GM13976 (cell line): ENCODE measurements around the gene HES5.

Source experiments
- DNase-seq: peaks from one replicate; pipeline ENCODE4 v3.0.0; 2012; ENCODE audit warnings: low spot score
- in situ Hi-C: fragments of 300-500 bp; cut with MboI; formaldehyde crosslinking; loops from one replicate; pipeline ENCODE4 v1.12.0; 2022; ENCODE audit warnings: low sequenced_read_pairs, mixed read lengths, inconsistent platforms; ENCODE audit not compliant: unreplicated experiment
- TF ChIP-seq, protein P1 (sequence below): IDR thresholded peaks from 2 replicates; pipeline ENCODE4 v1.5.1; 2012; ENCODE audit warnings: borderline replicate concordance, mild to moderate bottlenecking; ENCODE audit not compliant: insufficient read depth; ENCODE audit errors: extremely low read depth, missing control alignments, control extremely low read depth

Gene HES5

DNA sequence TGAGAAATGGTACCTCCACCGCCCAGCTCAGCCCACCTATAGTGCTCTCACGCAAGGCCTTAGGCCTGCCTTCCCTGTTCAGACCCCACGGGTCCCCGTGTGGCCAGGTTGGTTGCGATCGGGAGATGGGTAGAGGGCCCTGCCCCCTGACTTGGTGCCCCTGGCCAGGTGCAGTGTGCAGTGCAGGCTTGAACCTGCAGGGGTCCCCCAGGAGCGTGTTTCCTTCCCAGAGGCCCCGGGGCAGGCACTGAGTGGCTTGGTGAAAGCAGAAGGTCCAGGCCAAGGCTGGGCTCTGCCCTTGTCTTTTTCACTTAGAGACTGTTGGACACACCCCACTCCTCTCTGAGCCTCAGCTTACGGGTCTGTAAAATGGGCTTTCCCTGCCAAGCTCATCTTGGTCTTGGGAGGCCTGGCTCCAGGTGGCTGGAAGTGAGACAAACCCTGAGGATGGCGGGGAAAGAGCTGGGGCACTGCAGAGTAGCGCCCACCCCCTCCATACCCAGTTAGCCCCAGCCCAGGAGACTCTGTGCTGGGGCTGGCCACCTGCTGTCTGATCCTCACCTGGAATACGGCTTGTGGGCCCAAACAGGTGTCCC is 9.3 kb upstream of the HES5 start:
- in situ Hi-C loops = loop anchor here (25.0 kb wide), 1 partner anchor 127 kb away; the partner anchor contains the start of gene PEX10
- DNase-seq = no peak
- TF ChIP-seq, protein P1, sequence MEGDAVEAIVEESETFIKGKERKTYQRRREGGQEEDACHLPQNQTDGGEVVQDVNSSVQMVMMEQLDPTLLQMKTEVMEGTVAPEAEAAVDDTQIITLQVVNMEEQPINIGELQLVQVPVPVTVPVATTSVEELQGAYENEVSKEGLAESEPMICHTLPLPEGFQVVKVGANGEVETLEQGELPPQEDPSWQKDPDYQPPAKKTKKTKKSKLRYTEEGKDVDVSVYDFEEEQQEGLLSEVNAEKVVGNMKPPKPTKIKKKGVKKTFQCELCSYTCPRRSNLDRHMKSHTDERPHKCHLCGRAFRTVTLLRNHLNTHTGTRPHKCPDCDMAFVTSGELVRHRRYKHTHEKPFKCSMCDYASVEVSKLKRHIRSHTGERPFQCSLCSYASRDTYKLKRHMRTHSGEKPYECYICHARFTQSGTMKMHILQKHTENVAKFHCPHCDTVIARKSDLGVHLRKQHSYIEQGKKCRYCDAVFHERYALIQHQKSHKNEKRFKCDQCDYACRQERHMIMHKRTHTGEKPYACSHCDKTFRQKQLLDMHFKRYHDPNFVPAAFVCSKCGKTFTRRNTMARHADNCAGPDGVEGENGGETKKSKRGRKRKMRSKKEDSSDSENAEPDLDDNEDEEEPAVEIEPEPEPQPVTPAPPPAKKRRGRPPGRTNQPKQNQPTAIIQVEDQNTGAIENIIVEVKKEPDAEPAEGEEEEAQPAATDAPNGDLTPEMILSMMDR = peak; percentile 8

GRCh38 chr1:2538872-2539271 is 8.8 kb upstream of the HES5 start:
- DNase-seq = no peak
- in situ Hi-C loops = loop anchor here (25.0 kb wide), 1 partner anchor 127 kb away; the partner anchor contains the start of gene PEX10
- TF ChIP-seq, protein P1 = no peak

DNA sequence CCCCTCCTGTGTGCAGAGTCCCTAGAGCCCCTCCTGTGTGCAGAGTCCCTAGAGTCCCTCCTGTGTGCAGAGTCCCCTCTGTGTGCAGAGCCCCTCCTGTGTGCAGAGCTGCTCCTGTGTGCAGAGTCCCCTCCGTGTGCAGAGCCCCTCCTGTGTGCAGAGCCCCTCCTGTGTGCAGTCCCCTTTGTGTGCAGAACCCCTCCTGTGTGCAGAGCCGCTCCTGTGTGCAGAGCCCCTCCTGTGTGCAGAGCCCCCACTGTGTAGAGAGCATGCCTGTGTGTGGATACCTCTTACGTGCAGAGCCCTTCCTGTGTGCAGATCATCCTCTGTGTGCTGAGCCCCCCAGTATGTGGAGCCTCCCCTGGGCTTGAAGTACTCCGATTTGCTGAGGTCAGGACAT is 8.3 kb upstream of the HES5 start:
- no peak for DNase-seq
- in situ Hi-C loops = loop anchor here (25.0 kb wide), 1 partner anchor 126 kb away; the partner anchor contains the start of gene PEX10
- TF ChIP-seq, protein P1 = no peak

- TF ChIP-seq, protein P1 = no peak
- in situ Hi-C loops = loop anchor here (25.0 kb wide), 1 partner anchor 125 kb away; the partner anchor contains the start of gene PEX10
- DNase-seq = no peak
Measured at GRCh38 chr1:2537784-2538115, 7.7 kb upstream of the HES5 start.

DNA sequence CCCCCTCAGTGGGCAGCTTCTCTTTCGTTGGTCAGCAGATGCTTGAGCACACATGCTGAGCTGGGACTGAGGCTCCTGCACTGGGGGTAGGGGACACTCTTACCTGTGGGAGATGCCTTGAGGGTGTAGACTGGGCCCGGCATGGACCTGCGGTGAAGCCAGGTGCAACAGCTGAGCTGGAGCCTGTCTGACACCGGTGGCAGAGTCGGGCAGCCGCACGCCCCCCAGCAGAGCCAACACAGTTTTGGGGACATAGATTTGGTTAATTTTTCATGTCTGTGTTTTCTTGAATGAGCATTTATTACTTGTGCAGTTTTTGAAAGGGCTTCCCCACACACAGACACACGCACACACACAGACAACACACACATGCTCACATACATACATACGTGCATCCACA is 5.9 kb upstream of the HES5 start:
- in situ Hi-C loops = loop anchor here (25.0 kb wide), 1 partner anchor 124 kb away; the partner anchor contains the start of gene PEX10
- TF ChIP-seq, protein P1 = no peak
- DNase-seq = no peak

DNA sequence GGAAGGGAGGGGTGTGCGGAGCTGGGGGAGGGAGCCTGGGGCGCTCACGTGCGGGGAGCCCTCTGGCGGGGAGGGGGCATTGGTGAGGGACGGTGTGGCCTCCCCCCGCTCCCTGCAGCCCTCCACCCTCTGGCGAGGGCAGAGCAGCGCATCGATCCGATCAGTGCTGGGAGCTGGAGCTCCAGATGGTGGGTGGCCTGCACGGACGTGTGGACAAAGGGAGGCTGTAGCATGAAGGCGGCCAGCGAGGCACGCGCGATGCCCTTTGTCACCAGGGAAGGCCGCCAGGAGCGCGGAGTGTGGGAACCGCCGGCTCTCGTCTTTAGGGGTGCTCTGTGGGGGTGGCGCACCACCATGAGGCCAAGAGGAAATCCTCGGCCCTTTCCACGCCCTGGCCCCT is 5.4 kb upstream of the HES5 start:
- TF ChIP-seq, protein P1 = no peak
- in situ Hi-C loops = loop anchor here (25.0 kb wide), 1 partner anchor 123 kb away; the partner anchor contains the start of gene PEX10
- no peak for DNase-seq
